H9 (cell line): ENCODE measurements around the gene NKD1. TPM values are rescaled to one million over a fixed set of nuclear protein-coding genes. Genes with fewer than 3 reads are reported as not detected.

ENCODE experiments used
- DNase-seq: peaks from one replicate; pipeline ENCODE4 v3.0.0-alpha.2; 2017
- H2AFZ ChIP-seq: one replicate; pipeline ENCODE4 v1.6.1; 2013; ENCODE audit warnings: mild to moderate bottlenecking, low read length, control low read depth, moderate library complexity
- H2AK5ac ChIP-seq: 2 replicates; pipeline ENCODE4 v1.6.1; 2013; ENCODE audit warnings: low read length, control low read depth, mixed read lengths; ENCODE audit not compliant: insufficient read length
- H2BK120ac ChIP-seq: one replicate; pipeline ENCODE4 v1.6.1; 2013; ENCODE audit warnings: low read depth, mild to moderate bottlenecking, low read length, control low read depth, inconsistent platforms; ENCODE audit not compliant: poor library complexity, severe bottlenecking
- H2BK12ac ChIP-seq: 2 replicates; pipeline ENCODE4 v1.6.1; 2013; ENCODE audit warnings: low read length, control low read depth, mixed read lengths, low read depth; ENCODE audit not compliant: insufficient read length
- H2BK15ac ChIP-seq: 2 replicates; pipeline ENCODE4 v1.6.1; 2013; ENCODE audit warnings: low read depth, low read length, control low read depth
- H2BK20ac ChIP-seq: one replicate; pipeline ENCODE4 v1.6.1; 2013; ENCODE audit warnings: low read depth, mild to moderate bottlenecking, low read length, control low read depth, inconsistent platforms; ENCODE audit not compliant: poor library complexity, severe bottlenecking
- H2BK5ac ChIP-seq: 2 replicates; pipeline ENCODE4 v1.6.1; 2013; ENCODE audit warnings: low read length, control low read depth, mixed read lengths; ENCODE audit not compliant: insufficient read length
- H3K14ac ChIP-seq: 2 replicates; pipeline ENCODE4 v1.6.1; 2013; ENCODE audit warnings: low read length, control low read depth; ENCODE audit not compliant: insufficient read depth
- H3K18ac ChIP-seq: 2 replicates; pipeline ENCODE4 v1.6.1; 2013; ENCODE audit warnings: low read depth, mild to moderate bottlenecking, mixed read lengths, low read length, control low read depth; ENCODE audit not compliant: insufficient read length
- H3K23ac ChIP-seq: 2 replicates; pipeline ENCODE4 v1.6.1; 2013; ENCODE audit warnings: low read length, control low read depth, mixed read lengths, low read depth; ENCODE audit not compliant: insufficient read length
- H3K23me2 ChIP-seq: 2 replicates; pipeline ENCODE4 v1.6.1; 2013; ENCODE audit warnings: low read depth, mild to moderate bottlenecking, mixed read lengths, low read length, control low read depth; ENCODE audit not compliant: insufficient read length, poor library complexity, severe bottlenecking
- H3K27ac ChIP-seq: 2 replicates; pipeline ENCODE4 v1.5.1; 2013; ENCODE audit warnings: low read length, control low read depth, mixed read lengths, low read depth; ENCODE audit not compliant: insufficient read length
- H3K27me3 ChIP-seq: 2 replicates; pipeline ENCODE4 v1.6.1; 2013; ENCODE audit warnings: low read length, control low read depth, inconsistent platforms; ENCODE audit not compliant: insufficient read depth
- H3K4ac ChIP-seq: 2 replicates; pipeline ENCODE4 v1.6.1; 2013; ENCODE audit warnings: low read depth, mild to moderate bottlenecking, control low read depth, inconsistent platforms, low read length, moderate library complexity
- H3K4me1 ChIP-seq: 2 replicates; pipeline ENCODE4 v1.6.1; 2013; ENCODE audit warnings: low read length, control low read depth, inconsistent platforms; ENCODE audit not compliant: insufficient read depth
- H3K4me2 ChIP-seq: 2 replicates; pipeline ENCODE4 v1.6.1; 2013; ENCODE audit warnings: low read length, control low read depth, mixed read lengths; ENCODE audit not compliant: insufficient read length, insufficient read depth
- H3K56ac ChIP-seq: 2 replicates; pipeline ENCODE4 v1.6.1; 2013; ENCODE audit warnings: low read depth, mild to moderate bottlenecking, mixed read lengths, low read length, control low read depth; ENCODE audit not compliant: insufficient read length
- H3K79me1 ChIP-seq: 2 replicates; pipeline ENCODE4 v1.6.1; 2013; ENCODE audit warnings: low read depth, mild to moderate bottlenecking, moderate library complexity, low read length, control low read depth, inconsistent platforms; ENCODE audit not compliant: insufficient read depth, poor library complexity, severe bottlenecking
- H3K79me2 ChIP-seq: 2 replicates; pipeline ENCODE4 v1.6.1; 2013; ENCODE audit warnings: low read length, control low read depth, inconsistent platforms; ENCODE audit not compliant: insufficient read depth
- H3K9ac ChIP-seq: 2 replicates; pipeline ENCODE4 v1.6.1; 2013; ENCODE audit warnings: low read length, control low read depth, mixed read lengths; ENCODE audit not compliant: insufficient read length; ENCODE audit errors: extremely low read depth
- H3K9me3 ChIP-seq: one replicate; pipeline ENCODE4 v1.6.1; 2013; ENCODE audit warnings: low read depth, low read length, inconsistent platforms; ENCODE audit not compliant: control insufficient read depth
- H3T11ph ChIP-seq: one replicate; pipeline ENCODE4 v1.6.1; 2013; ENCODE audit warnings: mild to moderate bottlenecking, low read length, control low read depth, inconsistent platforms
- H4K20me1 ChIP-seq: one replicate; pipeline ENCODE4 v1.6.1; 2013; ENCODE audit not compliant: control insufficient read depth, insufficient read length, insufficient read depth
- H4K5ac ChIP-seq: 2 replicates; pipeline ENCODE4 v1.6.1; 2013; ENCODE audit warnings: low read depth, mild to moderate bottlenecking, mixed read lengths, low read length, control low read depth; ENCODE audit not compliant: insufficient read length
- H4K8ac ChIP-seq: replicated peaks from 2 replicates; pipeline ENCODE4 v1.6.1; 2013; ENCODE audit warnings: low read length, control low read depth, mixed read lengths, low read depth; ENCODE audit not compliant: insufficient read length
- H4K91ac ChIP-seq: 2 replicates; pipeline ENCODE4 v1.6.1; 2013; ENCODE audit warnings: low read depth, mild to moderate bottlenecking, moderate library complexity, mixed read lengths, low read length, control low read depth; ENCODE audit not compliant: insufficient read length
- H3K27ac Mint-ChIP-seq, 3 experiments: 2 replicates in 2 of 3; 3 replicates in 1 of 3; pipeline ENCODE4 v1.8.0; 2020 to 2021; ENCODE audit warnings: mixed read lengths in 3 of 3, mild to moderate bottlenecking in 1 of 3, moderate library complexity in 1 of 3
- H3K27me3 Mint-ChIP-seq: 2 replicates; pipeline ENCODE4 v1.8.0; 2021; ENCODE audit warnings: low read depth, mild to moderate bottlenecking, moderate library complexity, mixed read lengths
- H3K36me3 Mint-ChIP-seq, 3 experiments: 2 replicates in 2 of 3; 3 replicates in 1 of 3; pipeline ENCODE4 v1.8.0; 2020 to 2021; ENCODE audit warnings: low read depth in 3 of 3, mixed read lengths in 3 of 3; ENCODE audit not compliant: insufficient read depth in 1 of 3
- H3K4me1 Mint-ChIP-seq, 2 experiments: 2 replicates each; pipeline ENCODE4 v1.8.0; 2020; ENCODE audit warnings: mixed read lengths in 2 of 2
- H3K4me3 Mint-ChIP-seq, 2 experiments: 2 replicates in 1 of 2; 3 replicates in 1 of 2; pipeline ENCODE4 v1.8.0; 2020 to 2021; ENCODE audit warnings: mild to moderate bottlenecking in 2 of 2, mixed read lengths in 2 of 2, moderate library complexity in 1 of 2
- H3K9me3 Mint-ChIP-seq, 2 experiments: 2 replicates in 1 of 2; 3 replicates in 1 of 2; pipeline ENCODE4 v1.8.0; 2020; ENCODE audit warnings: mild to moderate bottlenecking in 2 of 2, mixed read lengths in 2 of 2, moderate library complexity in 1 of 2
- WGBS: extraction: QIAGEN DNeasy Blood & Tissue Kit; methylation state at CpG from one replicate; pipeline ENCODE4 v1.1.7; 2013; ENCODE audit warnings: missing lambda C conversion rate, low lambda C conversion rate, mixed read lengths; ENCODE audit not compliant: insufficient read length; ENCODE audit errors: extremely low coverage; 5-methylcytosine and 5-hydroxymethylcytosine counted together
- total RNA-seq: library from RNA; stranded (reverse); gene quantifications from 2 replicates; pipeline ENCODE4 v1.2.1, GENCODE V29; 2021
- TF ChIP-seq, protein P1 (sequence below): fragments of 200-600 bp; sonication (generic); conservative IDR thresholded peaks from 3 replicates; pipeline ENCODE4 v1.8.0; 2021; ENCODE audit warnings: antibody characterized with exemption, mild to moderate bottlenecking

Gene NKD1
- total RNA-seq, 1 experiment from 2014 or later: 1.9 TPM

DNA sequence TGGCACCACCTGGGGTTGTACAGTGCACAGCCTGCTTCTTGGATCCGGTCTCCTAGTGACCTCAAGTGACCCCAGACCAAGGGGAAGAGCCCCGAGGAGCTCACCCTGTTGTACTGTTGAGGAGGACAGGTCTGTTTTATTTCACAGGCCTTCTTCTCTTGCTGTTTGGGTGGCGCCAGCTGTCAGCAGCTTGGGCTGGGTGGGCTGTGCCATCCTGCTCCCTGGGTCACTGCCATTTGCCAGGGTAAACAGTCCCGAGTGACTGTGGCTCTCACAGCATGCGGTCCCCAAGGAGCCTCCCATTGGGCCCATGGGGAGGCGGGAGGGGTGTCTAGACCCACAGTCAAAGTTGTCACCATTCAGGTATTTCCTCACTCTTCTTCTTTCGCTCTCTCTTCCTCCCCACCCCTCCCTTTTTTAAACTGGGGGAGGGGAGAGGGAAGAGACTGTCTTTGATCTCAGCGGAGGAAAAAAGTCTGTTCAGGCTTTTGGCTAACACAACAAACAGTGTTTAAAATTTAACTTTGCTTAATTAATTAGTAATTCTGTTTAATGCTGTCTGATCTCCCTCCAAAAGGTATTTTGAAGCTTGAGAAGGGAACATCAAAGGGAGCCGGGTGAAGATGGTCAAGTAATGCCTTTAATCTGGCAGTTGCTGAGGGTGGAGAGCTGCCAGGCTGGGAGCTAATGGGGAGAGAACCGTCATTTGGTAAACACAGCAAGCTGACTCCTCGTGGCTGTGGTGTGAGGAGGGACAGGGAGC is 68.9 kb downstream of the NKD1 start:
- peaks cover 10 to 18% of the 10 kb centered on the region in 2 experiments; a peak in 3 of 4 replicates for H3K4me1 Mint-ChIP-seq
- no peak overlapping the region for H3K27ac Mint-ChIP-seq

More for the DNA sequence above, 68.9 kb downstream of the NKD1 start:
- Histone ChIP-seq H3K79me2 (no peaks in the 10 kb centered on the region), H3K23me2 (peaks cover 2% of the 10 kb centered on the region), H3K14ac (no peak overlapping the region; the same call in 1 of the 2 replicates), H2BK15ac (no peak overlapping the region), H3K27ac (no peak overlapping the region), H3K56ac (no peak overlapping the region), H3K79me1 (no peaks in the 10 kb centered on the region), H2BK12ac (no peak overlapping the region), H2AFZ (no peak overlapping the region), H4K5ac (no peak overlapping the region), H3K18ac (no peak overlapping the region), H3K9me3 (no peaks in the 10 kb centered on the region), H2BK20ac (no peak overlapping the region), H3T11ph (no peak overlapping the region), H3K27me3 (no peaks in the 10 kb centered on the region), H3K4ac (no peak overlapping the region), H2BK5ac (no peak overlapping the region), H3K9ac (no peak overlapping the region), H4K91ac (no peak overlapping the region), H4K8ac (no peak overlapping the region), H2AK5ac (no peak overlapping the region), H3K4me1 (no peaks in the 10 kb centered on the region), H3K23ac (no peak overlapping the region), H2BK120ac (no peak overlapping the region), H3K4me2 (no peak overlapping the region), H4K20me1 (no peaks in the 10 kb centered on the region)
- no CpG with 5 or more reads among the region's 11 CpGs for WGBS
- no peaks in the 10 kb centered on the region for H3K9me3 Mint-ChIP-seq
- TF ChIP-seq, protein P1, sequence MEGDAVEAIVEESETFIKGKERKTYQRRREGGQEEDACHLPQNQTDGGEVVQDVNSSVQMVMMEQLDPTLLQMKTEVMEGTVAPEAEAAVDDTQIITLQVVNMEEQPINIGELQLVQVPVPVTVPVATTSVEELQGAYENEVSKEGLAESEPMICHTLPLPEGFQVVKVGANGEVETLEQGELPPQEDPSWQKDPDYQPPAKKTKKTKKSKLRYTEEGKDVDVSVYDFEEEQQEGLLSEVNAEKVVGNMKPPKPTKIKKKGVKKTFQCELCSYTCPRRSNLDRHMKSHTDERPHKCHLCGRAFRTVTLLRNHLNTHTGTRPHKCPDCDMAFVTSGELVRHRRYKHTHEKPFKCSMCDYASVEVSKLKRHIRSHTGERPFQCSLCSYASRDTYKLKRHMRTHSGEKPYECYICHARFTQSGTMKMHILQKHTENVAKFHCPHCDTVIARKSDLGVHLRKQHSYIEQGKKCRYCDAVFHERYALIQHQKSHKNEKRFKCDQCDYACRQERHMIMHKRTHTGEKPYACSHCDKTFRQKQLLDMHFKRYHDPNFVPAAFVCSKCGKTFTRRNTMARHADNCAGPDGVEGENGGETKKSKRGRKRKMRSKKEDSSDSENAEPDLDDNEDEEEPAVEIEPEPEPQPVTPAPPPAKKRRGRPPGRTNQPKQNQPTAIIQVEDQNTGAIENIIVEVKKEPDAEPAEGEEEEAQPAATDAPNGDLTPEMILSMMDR: no peak
- H3K36me3 Mint-ChIP-seq: no peaks in the 10 kb centered on the region
- no peak for DNase-seq
- no peak overlapping the region for H3K4me3 Mint-ChIP-seq
- peaks cover 18% of the 10 kb centered on the region for H3K27me3 Mint-ChIP-seq
